KMS-11 (cell line): Measurements from ENCODE around the gene NDUFV2.
"Not testable (repeated sequence)": the region's sequence is repeated elsewhere in the genome, so short reads cannot be mapped to it uniquely, and the experiment has no call there.

Experiments used
- H2AFZ ChIP-seq: fragments of 200-600 bp; sonication (generic); 2 replicates; pipeline ENCODE4 v1.6.1; 2016; ENCODE audit warnings: antibody characterized with exemption, mixed run types, low read depth
- H3K27ac ChIP-seq: fragments of 200-600 bp; sonication (generic); 2 replicates; pipeline ENCODE4 v1.6.1; 2016; ENCODE audit warnings: mild to moderate bottlenecking, mixed run types
- H3K27me3 ChIP-seq: fragments of 200-600 bp; sonication (generic); 2 replicates; pipeline ENCODE4 v1.6.1; 2017; ENCODE audit warnings: mild to moderate bottlenecking, low read depth, mixed run types, moderate library complexity; ENCODE audit not compliant: insufficient read depth
- H3K36me3 ChIP-seq: fragments of 200-600 bp; sonication (generic); 2 replicates; pipeline ENCODE4 v1.6.1; 2017; ENCODE audit warnings: mild to moderate bottlenecking, mixed run types; ENCODE audit not compliant: insufficient read depth
- H3K4me1 ChIP-seq: fragments of 200-600 bp; sonication (generic); 2 replicates; pipeline ENCODE4 v1.6.1; 2016; ENCODE audit warnings: mild to moderate bottlenecking, low read depth, mixed run types; ENCODE audit not compliant: poor library complexity, severe bottlenecking
- H3K4me2 ChIP-seq: fragments of 200-600 bp; sonication (generic); 2 replicates; pipeline ENCODE4 v1.7.0; 2016; ENCODE audit warnings: mild to moderate bottlenecking, mixed run types
- H3K4me3 ChIP-seq: fragments of 200-600 bp; sonication (generic); IDR thresholded peaks from 2 replicates; pipeline ENCODE4 v1.6.1; 2017; ENCODE audit warnings: low read depth, low read length, mixed read lengths; ENCODE audit not compliant: insufficient read depth
- H3K79me2 ChIP-seq: fragments of 200-600 bp; sonication (generic); 2 replicates; pipeline ENCODE4 v1.6.1; 2016; ENCODE audit warnings: low read depth, mixed run types; ENCODE audit not compliant: insufficient read depth
- H3K9ac ChIP-seq: fragments of 200-600 bp; sonication (generic); 2 replicates; pipeline ENCODE4 v1.6.1; 2016; ENCODE audit warnings: mild to moderate bottlenecking, mixed run types
- H4K20me1 ChIP-seq: fragments of 200-600 bp; sonication (generic); 2 replicates; pipeline ENCODE4 v1.6.1; 2016; ENCODE audit warnings: mild to moderate bottlenecking, mixed run types; ENCODE audit not compliant: insufficient read depth
- CTCF ChIP-seq: fragments of 200-600 bp; sonication (generic); conservative IDR thresholded peaks from 2 replicates; pipeline ENCODE4 v1.6.1; 2017; ENCODE audit warnings: low read depth, mild to moderate bottlenecking, antibody characterized with exemption, low read length, moderate library complexity, mixed read lengths

Gene NDUFV2

GRCh38 chr18:9169515-9169914 is 67.0 kb downstream of the NDUFV2 start:
- not testable (repeated sequence) for H3K4me2 ChIP-seq, H3K4me3 ChIP-seq, H3K27ac ChIP-seq, H2AFZ ChIP-seq, H3K27me3 ChIP-seq, H3K36me3 ChIP-seq, H3K9ac ChIP-seq
- H4K20me1 ChIP-seq: peaks cover 34% of the 10 kb centered on the region
- peaks cover 82% of the 10 kb centered on the region for H3K79me2 ChIP-seq
- H3K4me1 ChIP-seq: peaks cover 39% of the 10 kb centered on the region

DNA sequence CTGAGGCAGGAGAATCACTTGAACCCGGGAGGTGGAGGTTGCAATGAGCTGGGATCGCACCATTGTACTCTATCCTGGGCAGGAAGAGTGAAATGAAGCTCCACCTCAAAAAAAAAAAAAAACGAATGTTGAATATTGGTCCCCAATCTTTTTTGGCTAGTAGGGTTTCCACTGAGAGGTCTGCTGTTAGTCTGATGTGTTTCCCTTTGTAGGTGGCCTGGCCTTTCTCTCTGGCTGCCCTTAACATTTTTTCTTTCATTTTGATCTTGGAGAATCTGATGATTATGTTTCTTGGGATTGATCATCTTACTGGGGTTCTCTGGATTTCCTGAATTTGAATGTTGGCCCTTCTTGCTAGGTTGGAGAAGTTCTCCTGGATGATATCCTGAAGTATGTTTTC is 69.4 kb downstream of the NDUFV2 start:
- Histone ChIP-seq H3K79me2 (peaks cover 94% of the 10 kb centered on the region), H3K4me1 (peaks cover 39% of the 10 kb centered on the region), H4K20me1 (peaks cover 53% of the 10 kb centered on the region)
- H3K4me3 ChIP-seq, H3K36me3 ChIP-seq, H3K9ac ChIP-seq, H3K27ac ChIP-seq, H2AFZ ChIP-seq, H3K4me2 ChIP-seq, H3K27me3 ChIP-seq: not testable (repeated sequence)

DNA sequence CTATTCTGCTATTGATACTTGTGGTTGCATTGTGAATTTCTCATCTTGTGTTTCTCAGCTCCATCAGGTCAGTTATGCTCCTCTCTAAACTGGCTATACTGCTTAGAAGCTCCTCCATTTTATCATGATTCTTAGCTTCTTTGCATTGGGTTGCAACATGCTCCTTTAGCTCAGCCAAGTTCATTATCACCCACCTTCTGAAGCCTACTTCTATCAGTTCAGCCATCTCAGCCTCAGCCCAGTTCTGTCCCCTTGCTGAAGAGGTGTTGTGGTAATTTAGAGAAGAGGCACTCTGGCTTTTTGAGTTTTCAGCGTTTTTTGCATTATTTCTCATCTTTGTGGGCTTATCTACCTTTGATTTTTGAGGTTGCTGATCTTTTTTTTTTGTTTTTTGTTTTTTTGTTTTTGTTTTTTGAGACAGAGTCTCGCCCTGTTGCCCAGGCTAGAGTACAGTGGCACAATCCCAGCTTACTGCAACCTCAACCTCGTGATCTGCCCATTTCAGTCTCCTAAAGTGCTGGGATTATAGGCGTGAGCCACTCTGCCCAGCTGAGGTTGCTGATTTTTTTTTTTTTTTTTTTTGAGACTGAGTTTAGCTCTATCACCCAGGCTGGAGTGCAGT is 70.1 kb downstream of the NDUFV2 start:
- Histone ChIP-seq H3K9ac (no peak overlapping the region), H3K79me2 (peaks cover 94% of the 10 kb centered on the region), H3K4me3 (no peak overlapping the region), H3K27ac (no peak overlapping the region), H3K4me2 (no peak overlapping the region), H3K27me3 (no peaks in the 10 kb centered on the region), H4K20me1 (peaks cover 55% of the 10 kb centered on the region), H2AFZ (no peak overlapping the region), H3K36me3 (no peaks in the 10 kb centered on the region), H3K4me1 (peaks cover 39% of the 10 kb centered on the region)
- TF ChIP-seq CTCF: no peak

GRCh38 chr18:9173770-9174233 is 71.3 kb downstream of the NDUFV2 start:
- Histone ChIP-seq H3K4me3 (no peak overlapping the region), H4K20me1 (peaks cover 62% of the 10 kb centered on the region), H3K27me3 (no peaks in the 10 kb centered on the region), H2AFZ (no peak overlapping the region), H3K79me2 (peaks cover 95% of the 10 kb centered on the region), H3K9ac (no peak overlapping the region), H3K36me3 (no peaks in the 10 kb centered on the region), H3K4me2 (no peak overlapping the region), H3K4me1 (peaks cover 34% of the 10 kb centered on the region), H3K27ac (no peak overlapping the region)
- no peak for TF ChIP-seq CTCF

DNA sequence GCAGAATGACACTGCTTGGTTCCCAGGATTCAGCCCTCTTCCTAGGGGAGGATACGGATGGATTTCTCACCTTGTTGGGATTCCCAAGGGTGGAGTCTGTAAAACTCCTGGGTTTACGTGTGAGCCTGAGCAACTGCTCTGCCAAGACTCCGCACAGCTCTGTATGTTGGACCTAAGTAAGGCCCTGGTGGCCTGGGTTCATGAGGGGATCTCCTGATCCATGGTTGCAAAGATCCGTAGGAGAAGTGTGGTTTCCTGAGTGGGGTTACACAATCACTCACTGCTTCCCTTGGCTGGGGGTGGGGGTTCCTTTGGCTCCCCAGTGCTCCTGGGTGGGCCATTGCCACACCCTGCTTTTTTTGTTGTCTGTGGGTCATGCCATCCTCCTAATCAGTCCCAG is 71.8 kb downstream of the NDUFV2 start:
- no peak for TF ChIP-seq CTCF
- H4K20me1 ChIP-seq: peaks cover 67% of the 10 kb centered on the region
- H3K27ac ChIP-seq: no peak overlapping the region
- no peak overlapping the region for H3K4me3 ChIP-seq
- no peak overlapping the region for H3K4me2 ChIP-seq
- H3K9ac ChIP-seq: no peak overlapping the region
- H3K27me3 ChIP-seq: no peaks in the 10 kb centered on the region
- H3K36me3 ChIP-seq: no peaks in the 10 kb centered on the region
- H3K79me2 ChIP-seq: peaks cover 95% of the 10 kb centered on the region
- H2AFZ ChIP-seq: no peak overlapping the region
- peaks cover 30% of the 10 kb centered on the region for H3K4me1 ChIP-seq
